Activated T-cell treated with anti-CD3 and anti-CD28 coated beads for 4 hours (primary cell): ENCODE data around the gene TANGO2.
"Not testable (repeated sequence)": the region's sequence is repeated elsewhere in the genome, so short reads cannot be mapped to it uniquely, and the experiment has no call there.

Experiments used
- DNase-seq: peaks from one replicate; pipeline ENCODE4 v3.0.0-alpha.2; 2020

The TANGO2 gene

DNA sequence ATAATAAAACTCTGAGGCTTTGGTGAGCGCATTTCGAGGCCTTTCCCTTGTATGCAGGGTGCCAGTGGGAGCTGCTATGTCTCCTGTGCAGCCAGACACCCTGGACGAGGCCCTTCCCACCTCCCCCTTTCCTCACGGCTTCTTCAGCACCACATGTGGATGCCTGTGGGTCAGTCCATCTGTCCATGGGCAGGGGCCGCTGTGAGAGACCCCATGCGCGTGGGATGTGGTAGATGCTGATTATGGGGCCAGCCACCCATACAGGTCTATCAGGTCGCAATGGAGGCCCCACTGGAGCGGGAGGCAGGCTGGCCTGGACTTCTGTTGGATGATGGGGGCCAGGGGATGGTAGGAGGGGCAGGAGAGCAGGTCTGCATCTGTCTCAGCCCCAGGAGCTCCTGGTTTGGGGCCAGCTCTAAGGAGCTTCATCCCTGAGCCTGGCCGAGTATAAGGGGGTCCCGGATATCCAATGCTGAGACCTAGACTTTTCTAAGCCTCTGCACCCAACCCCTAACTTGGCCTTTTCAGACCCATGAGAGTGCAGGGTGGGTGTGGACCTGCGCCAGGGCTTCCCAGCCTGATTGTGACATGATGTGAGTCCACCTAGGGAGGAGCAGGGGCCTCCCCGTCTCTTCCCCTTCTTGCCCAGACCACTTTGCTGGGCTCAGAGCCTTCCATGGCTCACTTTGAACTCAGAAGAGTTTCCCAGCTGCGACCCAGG, 45.1 kb downstream of the TANGO2 start:
- no peak for DNase-seq

- DNase-seq: no peak
These were observed 45.9 kb downstream of the TANGO2 start for GRCh38 chr22:20066617-20067383.

GRCh38 chr22:20067384-20067682, 46.4 kb downstream of the TANGO2 start:
- DNase-seq: not testable (repeated sequence)

DNA sequence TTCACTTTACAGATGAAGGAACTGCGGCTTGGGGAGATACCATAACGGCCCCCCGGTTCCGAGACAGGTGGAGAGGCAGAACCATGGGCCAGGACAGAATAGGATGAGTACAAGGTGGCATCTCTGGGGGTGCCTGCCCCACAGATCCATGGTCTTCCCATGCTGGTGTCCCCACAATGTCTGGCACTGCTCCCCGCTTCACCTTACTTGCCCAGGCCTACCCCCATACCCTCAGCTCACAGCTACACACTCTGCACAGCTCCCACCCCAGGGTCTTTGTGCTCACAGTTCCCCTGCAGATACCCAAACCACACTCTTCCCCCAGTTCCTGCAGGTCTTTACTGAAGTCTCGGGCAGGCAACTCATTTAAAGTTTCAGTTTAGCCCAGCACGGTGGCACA, 47.7 kb downstream of the TANGO2 start:
- no peak for DNase-seq

- no peak for DNase-seq
These were observed 48.6 kb downstream of the TANGO2 start for GRCh38 chr22:20069331-20070042.

GRCh38 chr22:20071524-20071972, 50.6 kb downstream of the TANGO2 start:
- no peak for DNase-seq

DNA sequence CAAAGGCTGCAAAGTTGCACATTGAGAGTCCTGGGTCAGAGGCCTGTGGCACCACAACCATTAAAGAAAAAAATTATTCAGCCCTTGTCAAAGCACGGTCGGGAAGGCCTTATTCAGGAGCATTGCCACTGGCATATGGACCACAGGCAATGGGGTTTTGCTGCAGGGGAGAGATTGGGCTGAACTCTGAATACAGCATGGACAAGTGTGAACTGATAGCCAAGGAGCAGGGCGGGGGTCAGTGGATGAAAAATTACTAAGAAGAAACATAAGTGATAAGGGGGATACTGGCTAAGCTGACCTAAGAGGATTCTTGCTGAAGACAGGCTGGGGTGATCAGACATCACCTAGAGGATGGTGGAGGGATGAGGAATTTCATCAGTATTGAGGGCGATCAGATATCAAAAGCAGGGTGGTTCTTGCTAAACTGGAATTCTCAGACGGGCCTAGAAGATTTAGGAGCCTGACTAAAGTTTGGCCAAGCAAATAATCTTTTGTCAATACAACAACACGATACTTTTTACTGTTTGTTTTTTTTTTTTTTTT, 55.8 kb downstream of the TANGO2 start:
- no peak for DNase-seq

- DNase-seq: peak; percentile 41
These were observed 59.0 kb downstream of the TANGO2 start, which contains the start of gene DGCR8 for GRCh38 chr22:20079745-20080444. DGCR8 (plus strand) TSS chr22:20080241; CDS start chr22:20085964, 5,723 bp downstream.

DNA sequence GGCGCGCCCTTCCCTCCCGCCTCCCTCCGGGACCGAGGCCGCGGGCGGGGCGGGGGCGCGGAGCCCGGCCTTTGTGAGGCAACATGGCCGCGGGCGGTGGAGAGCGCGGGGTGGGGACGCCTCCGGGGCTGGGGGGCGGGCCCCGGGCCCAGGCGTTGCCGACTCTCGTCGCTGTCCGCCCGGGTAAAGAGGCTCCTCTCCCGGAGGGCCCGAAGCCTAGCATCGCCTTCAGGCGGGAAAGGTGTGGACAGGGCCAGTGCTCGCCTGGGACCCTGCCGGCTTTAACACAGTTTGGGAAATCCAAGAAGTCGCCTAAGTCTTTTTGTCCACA, 59.5 kb downstream of the TANGO2 start:
- peak; percentile 55 for DNase-seq

DNA sequence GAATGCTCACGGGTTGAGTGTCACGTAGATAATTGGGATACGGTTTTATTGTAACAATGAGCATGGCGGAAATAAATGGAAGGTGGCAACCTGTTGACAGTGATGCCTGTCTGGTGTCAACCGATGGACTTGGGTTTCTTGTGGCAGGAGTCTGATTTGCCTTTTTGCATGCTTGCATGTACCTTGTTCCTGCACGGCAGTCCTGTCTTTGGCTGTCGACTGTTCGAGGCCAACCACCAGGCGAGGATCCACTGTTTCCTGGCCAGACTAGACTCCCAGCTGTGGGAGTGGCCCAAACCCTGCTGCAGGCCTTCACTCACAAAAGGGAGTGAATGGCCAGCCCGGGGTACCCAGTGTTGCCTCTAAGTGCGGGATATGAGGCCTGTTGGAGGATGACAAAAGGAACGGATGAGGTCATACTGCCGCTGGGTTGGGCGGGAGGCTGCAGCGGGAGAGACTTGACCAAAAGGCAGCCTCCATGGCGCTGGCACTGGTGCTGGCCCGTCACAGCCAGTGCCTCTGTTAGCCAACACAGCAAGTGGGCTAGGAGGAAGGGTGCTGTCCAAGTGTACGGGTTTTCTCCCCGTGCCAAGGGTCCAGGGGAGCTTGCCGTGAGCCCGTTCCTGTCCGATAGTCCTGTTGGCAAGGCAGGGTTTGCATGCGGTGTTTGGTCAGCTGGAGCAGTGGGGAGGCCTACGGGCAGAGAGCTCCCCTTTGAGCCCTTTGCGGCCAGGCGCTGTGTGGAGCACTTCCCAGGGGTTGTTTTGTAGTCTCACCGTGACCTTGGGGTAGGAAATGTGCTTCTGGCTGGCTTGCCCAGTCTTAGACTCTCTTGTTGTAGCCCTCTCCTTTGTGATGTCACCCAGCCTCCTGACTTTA, 60.1 kb downstream of the TANGO2 start:
- no peak for DNase-seq

DNA sequence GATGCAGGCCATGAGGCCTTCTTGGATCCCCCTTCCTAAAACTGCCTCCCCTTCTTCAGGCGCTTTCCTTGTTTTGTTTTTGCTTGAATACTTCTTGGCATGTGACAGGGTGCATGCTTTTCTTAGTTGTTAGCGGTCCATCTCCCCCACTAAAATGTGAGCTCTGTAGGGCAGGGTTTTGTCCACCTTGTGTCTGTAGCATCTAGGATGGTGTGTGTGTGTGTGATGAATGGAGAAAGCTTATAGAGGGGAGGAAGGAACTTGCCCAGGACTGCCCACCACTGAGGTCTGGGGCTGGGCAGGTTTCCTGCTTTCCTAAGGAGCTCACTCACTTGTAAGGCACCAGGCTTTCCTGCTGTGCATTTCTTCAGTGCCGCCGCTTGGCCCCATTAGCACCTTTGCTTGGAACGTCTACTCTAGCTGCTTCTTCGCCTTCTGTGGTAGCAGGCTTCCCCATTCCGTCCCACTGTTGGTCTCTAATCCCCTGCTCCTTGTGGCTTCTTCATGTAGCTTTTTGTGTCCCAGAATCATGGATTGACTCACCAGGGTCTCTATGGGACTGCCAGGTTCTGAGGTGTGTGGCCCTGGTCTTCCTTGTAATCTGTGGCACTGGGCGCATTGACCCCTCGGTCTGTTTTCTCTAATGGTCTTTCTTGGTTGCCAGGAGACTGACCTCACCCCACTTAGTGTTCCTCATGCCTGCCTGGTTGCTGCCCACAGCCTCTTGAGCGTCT, 62.4 kb downstream of the TANGO2 start:
- no peak for DNase-seq

GRCh38 chr22:20083891-20084546, 63.1 kb downstream of the TANGO2 start:
- DNase-seq: no peak

DNA sequence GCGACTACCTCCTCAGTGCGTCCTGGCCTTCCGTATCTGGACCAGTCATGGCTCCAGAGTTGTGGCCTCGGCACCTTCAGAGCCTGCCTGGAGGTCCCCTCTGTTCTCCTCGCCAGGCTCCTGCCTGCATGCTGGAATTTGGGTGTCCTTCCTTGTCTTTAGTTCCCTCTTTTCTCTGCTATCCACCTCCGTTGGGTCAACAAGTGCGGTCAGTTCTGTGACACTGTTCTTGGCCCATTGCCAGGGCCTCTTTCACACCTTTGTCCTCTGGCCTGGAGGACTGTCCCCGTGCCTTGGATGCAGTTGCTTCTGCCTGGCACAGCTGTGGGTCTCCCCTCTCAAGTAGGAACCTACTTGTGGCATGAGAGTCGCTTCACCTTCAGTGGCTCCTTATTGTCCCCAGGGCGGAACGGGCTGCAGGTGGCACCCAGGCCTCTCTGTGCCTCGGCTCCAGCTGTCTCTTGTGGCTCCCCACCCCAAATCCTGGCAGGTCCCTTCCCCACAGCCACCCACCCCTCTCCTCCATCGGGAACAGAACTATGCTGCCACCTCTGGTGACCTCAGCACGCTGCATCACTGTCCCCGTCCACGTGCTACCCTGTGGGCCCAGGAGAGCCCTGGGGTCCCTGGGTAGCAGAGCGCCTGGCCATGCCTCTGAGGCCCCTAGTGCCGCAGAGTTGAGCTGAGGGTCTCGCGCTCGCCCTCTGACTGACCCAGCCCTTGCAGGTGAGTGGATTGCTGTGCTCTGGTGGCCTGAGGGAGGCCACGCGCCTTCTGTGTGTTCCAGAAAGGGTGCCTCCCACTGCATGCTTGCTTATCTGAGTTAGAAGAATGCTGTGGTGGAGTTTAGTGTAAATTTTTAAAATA, 63.9 kb downstream of the TANGO2 start:
- DNase-seq: no peak

DNA sequence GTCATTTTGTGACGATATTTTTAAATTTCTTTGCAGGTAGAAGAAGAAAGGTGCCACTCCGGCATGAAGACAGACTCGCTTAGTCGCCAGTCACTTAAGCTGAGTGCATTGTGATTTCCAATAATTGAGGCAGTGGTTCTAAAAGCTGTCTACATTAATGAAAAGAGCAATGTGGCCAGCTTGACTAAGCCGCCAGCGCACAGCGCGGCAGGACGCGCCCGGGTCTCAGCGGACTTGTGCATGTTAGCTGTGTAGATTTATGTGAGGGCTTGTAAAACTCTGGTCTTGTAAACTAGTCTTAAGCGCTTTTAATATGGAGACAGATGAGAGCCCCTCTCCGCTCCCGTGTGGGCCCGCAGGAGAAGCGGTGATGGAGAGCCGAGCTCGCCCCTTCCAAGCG, 64.7 kb downstream of the TANGO2 start:
- no peak for DNase-seq

GRCh38 chr22:20086101-20086599, 65.2 kb downstream of the TANGO2 start:
- DNase-seq: no peak

- no peak for DNase-seq
These were observed 65.9 kb downstream of the TANGO2 start for GRCh38 chr22:20086763-20087162.

GRCh38 chr22:20087319-20088262, 66.7 kb downstream of the TANGO2 start:
- DNase-seq: no peak

DNA sequence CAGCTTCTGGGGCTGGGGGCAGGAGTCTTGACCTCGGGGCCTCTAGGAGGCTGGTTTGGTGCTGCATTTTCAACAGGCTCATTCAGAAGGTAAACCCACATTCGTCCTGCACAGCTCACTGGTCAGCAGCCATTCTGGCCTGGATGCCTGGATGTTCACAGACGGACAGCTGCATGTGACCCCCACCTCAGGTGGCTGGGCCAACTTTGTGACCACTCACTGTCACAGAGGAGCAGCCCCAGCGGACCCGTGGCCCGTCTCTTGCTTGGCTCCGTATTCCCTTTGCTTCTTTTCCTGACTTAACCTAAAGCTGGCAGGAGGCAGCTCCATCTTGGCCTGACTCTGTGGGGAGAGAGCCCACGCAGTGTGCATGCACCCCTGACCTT, 67.3 kb downstream of the TANGO2 start:
- no peak for DNase-seq
